HG03103 (cell line): ENCODE data around the gene COLQ.
"Not testable (repeated sequence)": the region's sequence is repeated elsewhere in the genome, so short reads cannot be mapped to it uniquely, and the experiment has no call there.

Source experiments
- ATAC-seq: cut with Tn5 transposase; IDR thresholded peaks from one replicate; pipeline ENCODE4 v1.9.1; 2021; ENCODE audit warnings: low read depth; ENCODE audit not compliant: unreplicated experiment

Gene COLQ

DNA sequence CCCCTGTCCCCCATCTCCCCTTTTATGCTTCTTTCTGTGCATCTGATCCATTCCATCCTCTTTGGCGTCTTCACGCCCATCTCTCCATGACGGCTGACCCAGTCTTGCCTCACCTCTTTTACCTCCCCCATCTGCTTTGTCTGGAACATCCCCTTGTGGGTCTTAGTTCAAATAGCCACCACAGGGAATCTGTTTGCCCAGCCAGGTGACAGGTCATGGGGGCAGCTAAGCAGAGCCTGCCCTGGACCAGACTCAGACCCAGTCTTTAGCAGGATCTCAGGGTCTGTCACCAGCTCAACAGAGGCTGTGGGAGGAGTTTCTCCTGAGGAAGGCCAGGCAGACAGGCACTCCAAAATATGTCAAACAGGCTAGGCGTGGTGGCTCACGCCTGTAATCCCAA is 28.1 kb downstream of the COLQ start:
- ATAC-seq = no peak

DNA sequence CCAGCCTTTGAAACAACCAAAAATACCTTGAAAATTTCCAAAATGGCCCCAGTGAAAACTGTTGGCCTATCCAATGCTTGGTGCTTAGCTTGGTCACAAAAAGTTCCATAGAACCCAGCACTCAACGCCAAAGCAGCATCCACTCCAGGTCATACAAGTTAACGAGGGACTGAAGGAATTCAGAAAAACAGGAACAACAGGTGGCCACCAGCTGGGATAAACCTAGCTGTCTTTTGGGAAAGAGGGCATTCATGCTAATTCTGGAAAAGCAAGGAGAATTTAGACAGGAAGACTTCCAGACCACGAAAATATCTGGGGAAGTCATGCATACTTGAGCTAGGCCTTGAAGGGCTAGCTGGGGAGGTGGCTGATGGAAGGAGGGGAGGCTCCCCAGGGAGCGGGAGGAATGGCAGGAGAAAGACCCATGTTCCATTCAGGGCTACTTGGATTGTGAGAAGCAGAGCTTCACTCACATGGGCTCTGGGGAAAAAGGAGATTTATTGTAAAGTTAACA is 28.6 kb downstream of the COLQ start:
- no peak for ATAC-seq

DNA sequence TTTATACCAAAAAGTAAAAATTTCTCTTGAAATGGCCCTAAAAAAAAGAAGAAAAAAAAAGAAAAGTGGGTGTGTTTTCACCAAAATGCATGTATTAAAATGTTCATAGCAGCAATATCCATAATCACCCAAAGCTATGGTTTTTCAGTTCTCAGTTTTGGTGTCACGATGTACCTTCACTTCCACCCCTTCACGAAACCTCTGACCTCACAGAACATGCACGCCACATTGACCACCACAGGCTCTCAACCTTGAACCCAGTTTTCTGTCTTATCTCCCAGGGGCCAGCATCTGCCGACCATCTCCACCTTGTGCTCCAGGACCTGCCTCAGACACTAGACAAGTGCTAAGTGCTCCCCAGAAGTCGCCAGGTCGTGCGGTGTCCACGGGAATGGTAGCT is 30.4 kb downstream of the COLQ start:
- no peak for ATAC-seq

DNA sequence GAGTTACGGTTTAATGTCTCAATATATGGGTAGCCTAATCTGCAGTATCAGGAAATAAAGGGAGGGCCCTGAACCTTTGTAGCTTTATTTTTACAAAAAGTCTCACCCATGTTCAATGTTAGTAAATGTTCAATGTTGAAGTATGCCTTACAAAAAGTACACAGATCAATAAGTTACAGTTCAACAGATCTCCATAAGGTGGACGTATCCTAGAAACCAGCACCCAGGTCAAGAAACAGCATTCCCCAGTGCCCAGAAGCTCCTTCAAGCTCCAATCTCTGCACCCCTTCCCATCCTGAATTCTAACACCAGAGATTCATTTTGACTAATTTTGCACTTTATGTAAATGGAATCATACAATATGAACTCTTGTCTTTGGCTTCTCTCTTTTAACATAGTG is 31.3 kb downstream of the COLQ start:
- ATAC-seq = no peak

DNA sequence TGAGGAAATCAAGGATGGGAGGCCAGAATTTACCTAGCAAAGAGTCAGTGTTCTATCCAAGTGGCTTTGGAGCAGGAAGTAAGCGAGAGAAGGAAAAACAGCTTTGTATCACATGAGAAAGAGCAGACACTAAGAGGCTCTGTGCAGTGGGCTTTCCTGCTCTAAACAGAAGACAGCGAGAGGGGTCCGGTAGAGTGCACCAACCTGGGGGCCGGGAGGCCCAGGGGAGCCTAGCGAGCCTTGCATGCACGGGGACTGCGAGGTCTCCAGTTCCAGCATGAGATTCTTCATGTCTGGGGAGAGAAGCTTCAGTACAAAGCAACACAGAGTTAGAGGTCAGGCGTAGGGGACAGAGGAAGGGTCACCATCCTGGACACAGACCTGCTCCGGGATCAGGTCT is 33.5 kb downstream of the COLQ start:
- ATAC-seq = no peak

DNA sequence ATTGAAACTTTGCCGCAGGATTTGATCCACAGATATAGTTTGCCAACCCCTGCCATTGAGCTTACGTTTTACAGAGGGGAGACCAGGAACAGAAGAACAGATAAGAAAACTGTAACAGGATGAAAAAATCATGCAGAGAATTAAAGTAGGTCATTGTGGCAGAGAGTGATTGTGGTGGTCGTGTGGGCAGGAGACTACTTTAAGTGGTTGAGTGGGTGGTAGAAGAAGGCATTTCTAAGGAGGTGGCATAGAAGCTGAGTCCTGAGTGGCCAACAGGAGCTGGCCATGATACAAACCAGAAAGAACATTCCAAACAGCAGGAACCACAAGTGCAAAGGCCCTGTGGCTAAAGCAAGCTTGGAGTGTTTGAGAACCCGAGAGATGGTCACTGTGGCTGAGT is 34.5 kb downstream of the COLQ start:
- ATAC-seq = no peak

DNA sequence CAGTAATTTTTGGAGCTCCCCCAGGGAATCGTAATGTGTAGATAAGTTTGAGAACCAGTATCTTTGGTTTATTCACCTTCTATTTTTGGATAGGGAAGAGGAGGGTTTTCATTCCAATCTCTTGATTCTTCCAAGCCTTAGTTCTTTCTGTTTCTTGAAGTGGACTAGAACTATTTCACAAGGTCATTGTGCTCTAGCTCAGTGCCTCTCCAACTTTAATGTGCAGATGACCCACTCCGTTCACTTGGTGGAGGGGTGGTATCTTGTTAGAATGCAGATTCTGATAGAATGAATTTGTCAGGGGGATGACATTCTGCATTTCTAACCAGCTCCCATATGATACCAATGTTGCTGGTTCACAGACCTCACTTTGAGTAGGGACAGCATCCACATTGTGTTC is 35.5 kb downstream of the COLQ start:
- no peak for ATAC-seq

GRCh38 chr3:15484551-15484950 is 37.0 kb downstream of the COLQ start:
- ATAC-seq = not testable (repeated sequence)

GRCh38 chr3:15479400-15480224 is 41.9 kb downstream of the COLQ start:
- no peak for ATAC-seq

- ATAC-seq = no peak
These were observed 42.9 kb downstream of the COLQ start for GRCh38 chr3:15478640-15478979.

GRCh38 chr3:15477951-15478639 is 43.4 kb downstream of the COLQ start:
- ATAC-seq = no peak

- no peak for ATAC-seq
These were observed 45.1 kb downstream of the COLQ start for GRCh38 chr3:15476378-15476777.

- ATAC-seq = no peak
These were observed 46.3 kb downstream of the COLQ start for GRCh38 chr3:15475161-15475560.

DNA sequence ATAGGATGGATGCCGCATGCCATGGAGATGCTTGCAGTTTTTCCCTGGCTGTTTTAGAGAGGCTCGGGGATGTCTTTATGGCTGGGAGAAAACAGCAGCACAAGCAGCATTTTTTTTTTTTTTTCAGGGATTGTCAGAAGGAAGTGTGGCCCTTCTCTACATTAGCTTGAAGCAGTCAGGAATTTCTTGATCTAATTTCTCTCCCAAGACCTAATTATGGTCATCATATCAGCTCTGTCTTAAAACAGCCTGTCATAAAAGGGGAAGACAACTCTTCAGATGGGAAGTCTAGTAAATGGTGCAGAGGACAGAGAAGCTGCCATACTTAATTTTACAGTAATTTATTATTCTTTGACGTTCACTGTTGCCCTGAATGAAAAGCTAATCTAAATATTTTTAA is 49.6 kb downstream of the COLQ start:
- ATAC-seq = no peak

DNA sequence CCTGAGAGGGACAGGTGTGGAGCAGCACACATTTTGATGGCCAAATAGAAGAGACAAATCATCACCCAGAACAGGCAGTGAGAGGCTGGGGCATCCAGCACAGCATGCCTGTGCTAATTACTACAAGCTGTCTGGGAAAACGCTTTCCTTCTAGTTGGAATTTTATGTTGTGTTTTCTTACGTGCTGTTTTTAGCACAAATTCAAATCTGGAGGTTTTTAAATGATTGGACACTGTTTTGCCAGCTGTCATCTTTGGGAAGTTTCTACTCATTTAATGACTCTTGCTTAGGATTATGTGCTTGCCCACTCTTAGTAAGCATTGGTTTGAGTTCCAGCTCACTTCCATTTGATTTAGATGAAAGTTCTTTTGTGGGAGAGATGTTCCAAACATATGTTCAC is 50.7 kb downstream of the COLQ start:
- ATAC-seq = no peak

GRCh38 chr3:15470261-15470660 is 51.2 kb downstream of the COLQ start:
- ATAC-seq = no peak

- no peak for ATAC-seq
These were observed 54.0 kb downstream of the COLQ start for GRCh38 chr3:15467227-15468181.

GRCh38 chr3:15465876-15466585 is 55.5 kb downstream of the COLQ start:
- ATAC-seq = no peak

GRCh38 chr3:15462451-15462850 is 59.1 kb downstream of the COLQ start:
- no peak for ATAC-seq

- no peak for ATAC-seq
These were observed 60.5 kb downstream of the COLQ start for GRCh38 chr3:15460891-15461531.
